Hippocampal formation (tissue), 2 donors: ENCODE measurements around the gene GLG1.
"Not testable (repeated sequence)": the region's sequence is repeated elsewhere in the genome, so short reads cannot be mapped to it uniquely, and the experiment has no call there.

Experiments
- DNase-seq, 2 donors: peaks; one replicate each; lab custom pipeline; 2025; lab: John Stamatoyannopoulos, UW

GLG1 gene

DNA sequence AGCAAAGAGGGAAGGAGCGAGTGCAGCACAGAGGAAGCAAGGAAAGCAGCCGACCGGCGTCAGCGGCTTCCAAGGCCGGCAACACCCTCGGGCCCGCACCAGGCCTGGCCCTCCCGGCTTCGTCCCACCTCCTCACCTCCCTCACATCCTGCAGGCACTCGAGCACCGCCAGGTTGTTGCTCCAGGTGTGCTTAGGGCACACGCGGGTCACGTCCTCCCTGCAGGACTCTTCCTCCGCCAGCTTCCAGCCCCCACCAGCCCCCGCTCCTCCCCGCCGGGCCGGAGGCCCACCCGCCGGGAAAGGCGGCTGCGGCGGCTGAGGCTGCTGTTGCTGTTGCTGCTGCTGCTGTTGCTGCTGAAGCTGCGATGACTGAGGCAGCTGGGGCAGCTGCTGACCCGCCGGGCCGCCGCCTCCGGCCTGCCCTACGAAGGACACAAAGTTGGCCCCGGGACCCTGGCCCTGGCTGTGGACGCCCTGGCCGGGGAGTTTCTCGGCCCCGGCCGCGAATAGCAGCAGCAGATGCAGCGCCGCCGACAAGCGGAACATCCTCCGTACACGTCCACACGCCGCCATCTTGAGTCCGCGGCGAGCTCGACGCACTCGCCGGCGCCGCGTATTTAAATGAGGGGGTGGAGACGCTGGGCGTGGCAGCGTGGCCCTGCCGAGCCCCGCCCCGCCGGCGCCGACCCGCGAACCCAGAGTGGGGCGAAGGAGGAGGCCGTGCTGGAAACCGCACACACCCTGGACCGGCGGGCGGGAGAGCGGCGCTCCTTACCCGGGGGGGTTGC is at the start of gene GLG1:
Gene GLG1, minus strand, starts transcription at position 594 of the 789 bp plus-strand sequence. Its CDS starts 20 bp downstream, at position 574.
- peak; percentile 87 to 89 for DNase-seq

DNA sequence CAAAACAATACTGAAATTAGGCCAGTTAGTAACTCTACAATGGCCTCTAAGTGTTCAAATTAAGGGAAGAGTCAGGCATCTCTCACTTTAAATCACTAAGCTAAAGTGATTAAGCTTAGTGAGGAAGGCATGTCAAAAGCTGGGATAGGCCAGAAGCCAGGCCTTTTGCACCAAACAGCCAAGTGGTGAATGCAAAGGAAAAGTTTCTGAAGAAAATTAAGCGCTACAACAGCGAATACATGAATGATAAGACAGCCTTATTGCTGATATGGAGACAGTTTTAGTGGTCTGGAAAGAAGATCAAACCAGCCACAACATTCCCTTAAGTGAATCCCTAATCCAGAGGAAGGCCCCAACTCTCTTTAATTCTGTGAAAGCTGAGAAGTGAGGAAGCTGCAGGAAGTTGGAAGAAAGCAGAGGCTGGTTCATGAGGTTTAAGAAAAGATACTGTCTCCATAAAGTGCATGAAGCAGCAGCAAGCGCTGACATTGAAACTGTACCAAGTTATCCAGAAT is 47.7 kb upstream of the GLG1 start:
- no peak for DNase-seq

DNA sequence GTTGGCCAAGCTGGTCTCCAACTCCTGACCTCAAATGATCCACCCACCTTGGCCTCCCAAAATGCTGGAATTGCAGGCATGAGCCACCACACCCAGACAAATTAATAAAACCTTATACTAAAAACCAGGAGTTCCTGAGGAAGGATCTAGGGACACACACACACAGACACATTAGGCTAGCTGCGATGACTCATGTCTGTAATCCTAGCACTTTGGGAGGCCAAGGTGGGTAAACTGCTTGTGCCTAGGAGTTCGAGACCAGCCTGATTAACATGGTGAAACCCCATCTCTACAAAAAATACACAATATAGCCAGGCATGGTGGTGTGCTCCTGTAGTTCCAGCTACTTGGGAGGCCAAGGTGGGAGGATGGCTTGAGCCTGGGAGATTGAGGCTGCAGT is 46.0 kb upstream of the GLG1 start:
- DNase-seq, result not testable (repeated sequence)

DNA sequence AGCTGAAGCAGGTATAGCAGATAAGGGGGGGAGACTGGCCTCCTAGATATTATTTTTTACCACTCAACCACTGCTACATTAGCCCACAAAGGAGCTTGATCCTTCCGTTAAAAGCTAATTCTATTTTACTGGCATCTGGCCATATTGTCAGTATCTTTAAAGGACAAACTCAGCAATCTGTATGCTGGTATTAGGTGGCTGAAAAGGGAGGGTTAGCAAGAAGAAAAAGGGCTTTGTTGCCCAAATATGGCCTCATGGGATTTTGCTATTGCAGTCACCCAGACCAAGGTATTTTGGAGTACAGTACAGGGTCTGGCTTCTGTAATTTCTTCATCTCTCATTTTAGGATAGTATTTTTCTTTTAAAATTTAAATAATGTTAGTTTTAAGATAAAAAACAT is 45.3 kb upstream of the GLG1 start:
- no peak for DNase-seq

DNA sequence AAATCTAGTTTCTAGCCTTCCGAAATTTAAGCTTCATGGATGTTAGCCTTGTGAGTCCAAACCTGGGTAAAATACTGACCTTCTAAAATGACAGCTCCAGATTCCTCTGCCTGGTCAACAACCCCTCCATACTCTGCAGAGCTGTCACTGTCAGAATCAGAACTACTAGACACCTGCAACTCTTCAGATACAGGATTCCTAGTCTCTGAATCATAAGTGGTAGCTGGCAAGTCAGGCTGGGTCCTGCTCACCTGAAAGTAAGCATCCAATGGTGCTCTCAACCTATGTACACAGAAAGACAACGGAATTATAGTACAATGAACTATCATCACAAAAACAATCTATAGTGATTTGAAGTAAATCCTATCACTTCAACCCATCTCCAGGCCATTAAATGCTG is 44.9 kb upstream of the GLG1 start:
- DNase-seq, result no peak

DNA sequence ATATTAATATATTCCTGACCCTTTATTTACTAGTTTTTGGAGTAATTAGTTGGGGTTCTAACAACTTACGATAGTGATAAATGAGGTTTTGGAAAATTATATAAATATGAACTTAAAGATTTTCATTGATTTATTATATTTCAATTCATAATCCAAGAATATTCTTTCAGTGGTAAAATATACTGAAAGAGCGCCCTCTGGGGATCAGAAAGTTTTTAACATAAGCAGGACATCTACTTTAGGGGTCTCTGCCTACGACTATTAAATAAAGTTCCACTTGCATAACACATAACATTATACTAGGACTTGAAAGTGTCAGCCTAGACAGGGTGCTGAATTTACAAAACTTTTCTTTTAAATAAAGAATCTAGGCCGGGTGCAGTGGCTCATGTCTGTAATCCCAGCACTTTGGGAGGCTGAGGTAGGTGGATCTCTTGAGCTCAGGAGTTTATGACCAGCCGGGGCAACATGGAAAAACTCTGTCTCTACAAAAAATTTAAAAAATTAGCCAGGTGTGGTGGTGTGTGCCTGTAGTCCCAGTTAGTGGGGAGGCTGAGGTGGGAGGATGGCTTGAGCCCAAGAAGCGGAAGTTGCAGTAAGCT is 44.2 kb upstream of the GLG1 start:
- peak in 1 of 2 donors; percentile 12 for DNase-seq

DNA sequence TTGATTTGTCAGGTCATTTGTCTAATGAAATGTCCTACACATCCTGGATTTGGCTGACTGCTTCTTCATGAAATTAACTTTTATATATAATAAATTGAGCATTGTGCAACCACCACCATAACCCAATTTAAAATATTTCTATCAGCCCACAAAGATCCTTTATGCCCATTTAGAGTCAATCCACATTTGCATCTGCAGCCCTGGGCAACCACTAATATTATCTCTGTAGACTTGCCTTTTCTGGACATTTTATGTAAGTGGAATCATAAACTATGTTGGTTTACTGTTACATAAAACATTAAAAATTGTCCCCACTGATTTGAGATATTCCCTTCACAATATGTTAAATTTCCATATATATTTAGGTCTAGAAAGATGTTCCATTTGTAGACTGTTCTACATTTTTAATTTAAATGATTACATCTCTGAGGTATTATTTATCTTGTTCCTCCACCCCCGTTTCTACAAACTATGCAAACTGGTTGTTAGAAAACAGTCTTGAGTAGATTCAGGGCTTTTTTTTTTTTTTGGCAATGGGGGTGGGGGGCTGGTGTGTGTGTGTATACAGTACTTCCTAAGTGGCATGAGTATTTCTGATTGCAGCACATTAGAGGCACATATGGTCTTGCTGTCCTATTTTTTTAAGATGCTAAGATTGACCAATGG is 43.1 kb upstream of the GLG1 start:
- DNase-seq, result no peak

DNA sequence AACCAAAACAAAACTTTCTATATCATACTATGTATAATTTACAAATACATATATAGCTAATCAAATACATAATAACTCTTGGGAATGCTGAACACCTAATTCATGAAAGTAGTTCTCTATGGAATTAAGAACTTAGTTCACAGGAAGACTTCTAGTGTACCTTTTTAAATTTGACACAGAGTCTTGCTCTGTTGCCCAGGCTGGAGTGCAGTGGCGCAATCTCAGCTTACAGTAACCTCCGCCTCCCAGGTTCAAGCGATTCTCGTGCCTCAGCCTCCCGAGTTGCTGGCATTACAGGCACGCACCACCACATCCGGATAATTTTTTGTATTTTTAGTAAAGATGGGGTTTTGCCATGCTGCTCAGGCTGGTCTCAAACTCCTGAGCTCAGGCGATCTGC is 35.1 kb upstream of the GLG1 start:
- no peak for DNase-seq

DNA sequence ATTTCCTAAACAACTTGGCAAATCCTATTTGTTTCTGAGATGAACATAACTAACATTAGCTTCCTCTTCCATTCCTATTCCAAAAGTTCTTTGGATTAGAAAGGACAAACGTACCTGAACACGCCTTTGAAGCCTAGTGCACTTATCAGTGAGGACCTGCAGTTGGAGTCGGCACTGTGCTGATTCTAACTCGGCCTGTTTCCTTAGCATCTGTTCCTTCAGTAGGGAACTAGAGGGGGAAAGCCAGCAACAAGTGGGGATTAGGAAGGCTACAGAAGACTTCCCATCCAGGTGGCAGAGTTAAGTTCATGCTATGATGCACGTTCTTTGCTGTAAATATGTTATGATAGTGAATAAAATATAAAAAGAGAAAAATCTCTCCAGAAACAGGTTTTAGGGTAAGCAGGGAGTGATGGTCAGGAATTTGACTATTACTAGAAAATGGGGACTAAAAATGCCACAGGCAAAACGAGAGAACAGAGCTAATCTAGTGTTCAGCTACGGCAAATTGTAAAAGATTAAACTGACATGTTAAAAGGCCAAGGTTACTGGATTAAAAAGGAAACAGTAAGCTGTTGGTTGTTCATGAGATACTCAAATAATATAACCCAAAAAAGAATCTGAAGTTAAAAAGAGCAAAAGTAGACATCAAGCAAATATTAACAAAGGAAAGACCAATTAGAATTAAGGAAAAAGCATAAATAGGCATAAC is 31.0 kb upstream of the GLG1 start:
- DNase-seq, result no peak

DNA sequence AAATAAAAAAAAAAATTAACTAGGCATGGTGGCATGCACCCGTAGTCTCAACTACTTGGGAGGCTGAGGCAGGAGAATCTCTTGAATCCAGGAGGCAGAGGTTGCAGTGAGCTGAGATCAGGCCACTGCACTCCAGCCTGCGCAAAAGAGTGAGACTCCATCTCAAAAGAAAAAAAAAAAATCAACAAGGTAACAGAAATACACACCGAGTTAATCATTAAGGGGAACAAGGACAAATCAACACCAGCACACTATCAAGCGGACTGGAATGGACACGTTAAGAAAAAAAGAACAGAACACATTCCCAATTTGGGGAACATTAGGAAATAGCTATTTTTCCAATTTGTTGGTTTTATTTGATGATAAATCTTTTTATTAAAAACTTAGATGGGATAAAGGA is 28.4 kb upstream of the GLG1 start:
- DNase-seq, result no peak

DNA sequence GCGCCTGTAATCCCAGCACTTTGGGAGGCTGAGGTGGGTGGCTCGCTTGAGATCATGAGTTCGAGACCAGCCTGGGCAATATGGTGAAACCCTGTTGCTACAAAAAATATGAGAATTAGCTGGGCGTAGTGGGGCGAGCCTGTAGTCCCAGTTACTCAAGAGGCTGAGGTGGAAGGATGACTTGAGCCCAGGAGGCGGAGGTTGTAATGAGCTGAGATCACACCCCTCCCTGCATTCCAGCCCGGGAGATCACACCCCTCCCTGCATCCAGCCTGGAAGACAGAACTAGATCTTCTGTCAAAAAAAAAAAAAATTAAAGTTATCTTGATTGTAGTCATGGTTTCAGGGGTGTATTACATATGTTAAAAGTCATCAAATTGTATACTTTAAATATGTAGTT is 26.8 kb upstream of the GLG1 start:
- DNase-seq, result no peak

DNA sequence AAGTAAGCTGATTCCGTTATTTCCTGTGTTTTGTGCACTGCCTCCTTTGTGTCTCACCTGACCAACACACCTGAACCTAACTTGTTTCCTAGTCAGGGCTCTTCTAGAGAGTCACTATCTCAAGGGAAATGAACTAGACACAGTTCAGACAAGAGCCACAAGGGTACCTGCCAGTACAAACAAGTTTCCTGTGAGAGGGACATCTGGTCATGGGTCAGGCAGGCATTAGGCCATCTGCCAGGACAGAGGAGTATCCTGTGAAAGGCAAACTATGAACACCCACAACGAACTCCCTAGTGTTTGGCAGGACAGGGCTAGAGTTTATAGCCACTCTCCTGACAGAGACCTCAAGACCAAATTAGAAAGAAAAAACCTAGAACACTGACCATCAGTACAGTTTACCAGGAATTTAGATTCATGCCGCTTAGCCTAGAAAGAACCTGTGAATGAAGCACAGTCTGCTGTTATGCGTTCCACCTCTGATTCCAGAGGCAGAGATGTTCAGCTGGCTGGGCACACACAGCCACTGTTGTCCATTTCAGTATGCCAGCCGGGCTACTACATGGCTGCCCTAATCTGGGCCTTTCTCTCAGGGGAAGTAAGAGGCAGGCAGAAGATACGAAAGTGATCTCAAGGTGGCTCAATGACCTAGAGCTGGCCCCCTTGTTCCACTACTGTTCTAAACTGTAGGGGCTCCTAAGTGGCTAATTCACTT is 20.7 kb upstream of the GLG1 start:
- DNase-seq, result no peak

DNA sequence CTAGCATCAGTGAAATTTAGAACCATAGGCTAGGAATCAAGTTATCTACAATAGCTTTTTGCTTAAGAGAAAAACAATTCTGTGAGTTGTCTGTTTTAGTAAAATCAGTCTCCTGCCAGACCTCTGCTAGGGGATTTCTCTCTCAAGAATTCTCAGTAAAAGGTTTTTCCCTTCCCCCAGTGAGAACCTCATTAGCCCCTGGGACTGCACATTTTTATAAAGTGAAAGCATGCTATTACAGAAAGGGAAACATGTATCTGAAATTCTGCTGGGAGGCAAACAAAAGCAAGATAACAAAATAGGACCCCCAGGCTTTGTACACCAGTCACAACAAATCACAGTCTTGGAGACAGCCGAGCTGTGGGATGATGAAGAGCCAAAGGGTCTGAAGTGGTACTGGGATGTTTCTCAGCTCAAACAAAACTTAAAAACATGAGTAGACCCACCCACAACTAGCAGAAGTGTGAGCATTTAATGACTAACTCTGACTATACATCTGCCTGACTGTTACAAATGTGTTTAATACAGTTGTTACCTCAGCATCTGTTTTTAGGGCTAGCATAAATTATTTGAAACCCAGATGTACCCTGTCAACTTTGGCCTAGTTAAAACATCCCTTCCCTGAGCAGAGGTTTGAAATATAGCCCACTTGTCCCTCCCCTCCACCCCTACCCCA is 20.0 kb upstream of the GLG1 start:
- no peak for DNase-seq

DNA sequence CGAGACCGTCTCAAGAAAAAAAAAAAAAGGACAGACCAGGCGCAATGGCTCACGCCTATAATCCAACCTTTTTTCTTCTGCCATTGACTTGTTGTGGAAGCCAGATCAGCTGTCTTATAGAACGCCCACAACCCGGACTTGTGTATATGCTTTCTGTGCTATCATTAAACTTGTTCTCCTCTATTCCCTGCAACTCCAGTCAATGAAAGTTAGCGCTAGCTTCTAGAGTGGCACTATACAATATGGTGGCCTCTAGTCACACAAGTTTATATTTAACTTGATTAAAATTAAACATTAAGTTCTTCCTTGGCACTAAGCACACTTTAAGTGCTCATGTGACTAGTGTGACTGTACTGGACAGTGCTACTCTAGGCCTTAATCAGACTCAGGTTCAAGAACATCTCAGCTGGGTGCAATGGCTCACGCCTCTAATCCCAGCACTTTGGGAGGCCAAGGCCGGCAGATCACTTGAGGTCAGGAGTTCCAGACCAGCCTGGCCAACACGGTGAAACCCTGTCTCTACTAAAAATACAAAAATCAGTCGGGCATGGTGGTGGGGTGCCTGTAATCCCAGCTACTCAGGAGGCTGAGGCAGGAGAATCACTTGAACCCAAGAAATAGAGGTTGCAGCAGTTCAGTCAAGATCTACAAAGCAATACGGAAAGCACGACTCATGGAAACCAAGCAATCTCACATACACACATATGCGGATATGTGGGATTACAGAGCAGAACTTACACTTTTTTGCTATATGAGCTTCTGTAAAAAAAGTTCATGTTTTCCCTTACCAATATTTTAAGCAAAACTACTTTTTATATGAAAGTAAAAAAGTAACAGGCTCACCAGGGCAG is 18.8 kb upstream of the GLG1 start:
- DNase-seq, result no peak

DNA sequence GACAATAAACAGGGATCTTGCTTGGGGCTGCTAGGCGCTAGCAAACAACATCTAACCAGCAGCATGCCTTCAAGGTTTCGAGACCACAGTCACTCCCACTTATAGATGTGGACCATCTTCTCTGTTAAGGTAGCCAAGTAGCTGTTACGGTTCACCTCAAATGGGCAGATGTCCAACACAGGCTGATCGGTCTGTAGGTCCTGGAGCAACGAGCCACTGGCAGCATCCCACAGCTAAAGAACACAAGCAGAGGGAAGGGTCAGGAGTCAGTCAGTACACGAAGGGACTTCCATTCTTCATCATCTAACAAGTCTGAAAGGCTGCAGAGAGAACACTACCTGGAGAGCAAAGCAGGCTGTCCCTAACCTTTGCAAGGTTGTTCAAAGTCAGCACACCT is 16.9 kb upstream of the GLG1 start:
- DNase-seq, result no peak

DNA sequence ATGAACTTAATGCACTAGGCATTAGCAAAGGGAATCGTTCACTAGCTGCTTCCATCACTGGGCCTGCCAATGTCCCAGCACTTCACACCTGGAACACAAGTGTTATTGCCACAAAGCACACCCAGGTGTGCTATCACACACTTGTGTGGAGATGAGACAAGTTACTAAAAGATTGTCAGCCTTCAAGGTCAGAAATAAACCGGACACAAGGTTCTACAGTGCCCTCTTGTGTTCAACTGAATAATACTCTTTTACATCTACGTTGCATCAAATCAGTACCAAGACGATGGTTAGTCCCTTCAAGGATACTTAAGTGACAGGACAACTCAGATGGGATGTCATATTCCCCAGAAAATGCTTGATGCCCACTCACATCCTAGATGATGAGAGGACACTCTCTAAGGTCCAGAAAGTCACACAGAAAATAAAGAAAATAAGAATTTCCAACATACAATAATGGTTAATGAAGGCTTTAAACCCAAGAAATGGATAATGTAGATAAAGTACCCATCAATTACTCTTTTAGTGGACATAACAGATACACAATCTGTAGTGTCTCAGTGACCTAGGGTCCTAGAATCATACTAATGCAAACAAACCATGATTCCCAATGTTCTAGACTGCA is 16.4 kb upstream of the GLG1 start:
- peak in 1 of 2 donors; percentile 46 for DNase-seq

DNA sequence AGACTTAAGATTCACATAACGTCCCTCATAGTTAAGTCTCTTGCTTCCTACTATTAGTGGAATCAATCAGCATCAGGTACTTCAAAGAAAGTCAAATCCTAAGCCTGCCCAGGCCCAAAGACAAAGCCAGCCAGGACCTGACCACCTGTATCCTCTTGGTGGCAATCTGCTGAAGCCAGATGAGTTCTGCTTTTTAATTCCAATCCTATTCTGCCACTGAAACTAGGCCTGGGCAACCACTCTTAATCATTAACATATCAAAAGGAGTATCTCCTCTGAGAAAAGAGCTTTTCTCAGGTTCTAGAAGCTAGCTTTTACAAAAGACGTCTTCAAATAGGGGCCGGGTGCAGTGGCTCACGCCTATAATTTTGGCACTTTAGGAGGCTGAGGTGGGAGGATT is 15.1 kb upstream of the GLG1 start:
- DNase-seq, result no peak

DNA sequence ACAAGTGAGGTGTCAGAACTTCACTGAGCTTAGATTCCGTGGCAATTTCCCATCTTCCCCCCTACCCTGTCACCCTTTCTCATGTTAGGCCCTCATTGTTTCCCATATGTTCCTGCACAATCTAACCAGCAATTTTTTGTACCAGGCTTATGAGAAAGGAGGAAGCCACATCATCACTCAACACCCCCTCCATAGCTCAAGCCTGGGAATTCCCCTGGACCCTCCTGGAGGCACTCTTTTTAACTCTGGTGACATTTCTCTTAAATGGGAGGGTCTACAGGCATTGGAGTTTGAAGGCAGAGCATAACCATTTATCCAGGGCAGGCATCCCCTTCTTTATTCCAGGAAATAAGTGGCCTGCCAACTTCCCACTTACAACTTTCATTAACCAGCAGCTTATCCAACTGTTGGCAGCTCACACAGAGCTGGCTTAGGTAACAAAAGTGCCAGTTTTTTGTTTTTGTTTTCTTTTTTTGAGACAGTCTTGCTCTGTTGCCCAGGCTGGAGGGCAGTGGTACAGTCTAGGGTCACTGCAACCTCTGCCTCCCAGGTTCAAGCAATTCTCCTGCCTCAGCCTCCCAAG is 10.4 kb upstream of the GLG1 start:
- DNase-seq, result no peak

DNA sequence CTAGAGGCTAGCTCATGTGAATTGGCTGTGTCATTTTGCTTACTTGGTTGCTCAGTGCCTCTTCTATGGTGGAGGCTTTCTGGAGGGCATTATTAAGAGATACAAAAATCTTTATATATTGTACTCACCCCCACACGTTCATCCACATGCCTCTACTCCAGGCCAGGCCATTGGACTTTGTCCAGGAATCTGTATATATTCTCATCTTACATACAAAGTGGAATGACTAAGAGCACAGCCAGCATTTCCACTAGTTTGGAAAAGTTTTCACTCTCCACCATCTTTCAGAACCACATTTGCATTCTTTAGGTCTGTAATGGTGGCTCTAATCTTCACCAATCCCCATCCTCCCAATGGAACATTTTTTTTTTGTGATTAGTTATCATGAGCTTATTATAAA is 4.8 kb upstream of the GLG1 start:
- DNase-seq, result no peak
